Kidney (tissue), 14 donors: ENCODE measurements around the gene ZNF569. TPM values are rescaled to one million over a fixed set of nuclear protein-coding genes. Genes with fewer than 3 reads are reported as not detected.
A peak's percentile ranks its signal among the peaks of the same experiment; 100 is the strongest.

Experiments
- DNase-seq, 5 donors: peaks; one replicate each; pipeline ENCODE4 v3.0.0-alpha.2; 2013 to 2020
- FAIRE-seq: peaks from 2 replicates; lab custom pipeline; 2012; peaks lifted over from hg19 to GRCh38; lab: Jason Lieb, UNC
- H3K27ac ChIP-seq, 2 donors: one replicate each; pipeline ENCODE4 v1.7.0; 2013; ENCODE audit warnings: low read depth in 2 of 2, low read length in 2 of 2, inconsistent platforms in 1 of 2
- H3K27me3 ChIP-seq: one replicate; pipeline ENCODE4 v1.7.1; 2013; ENCODE audit warnings: low read length, inconsistent platforms; ENCODE audit not compliant: control insufficient read depth, insufficient read depth
- H3K36me3 ChIP-seq, 3 donors: one replicate each; pipeline versions ENCODE4 v1.7.0 to v1.7.1; 2013; ENCODE audit warnings: low read length in 3 of 3, control low read depth in 1 of 3, inconsistent platforms in 1 of 3; ENCODE audit not compliant: insufficient read depth in 3 of 3, control insufficient read depth in 2 of 3
- H3K4me1 ChIP-seq, 3 donors: one replicate each; pipeline versions ENCODE4 v1.7.0 to v1.7.1; 2013; ENCODE audit warnings: low read length in 3 of 3, inconsistent platforms in 1 of 3, low read depth in 1 of 3; ENCODE audit not compliant: control insufficient read depth in 2 of 3, insufficient read depth in 2 of 3
- H3K4me3 ChIP-seq, 3 donors: one replicate each; pipeline versions ENCODE4 v1.7.0 to v1.8.1; 2013; ENCODE audit warnings: low read length in 3 of 3, control low read depth in 1 of 3, inconsistent platforms in 1 of 3
- H3K9ac ChIP-seq, 3 donors: one replicate each; pipeline versions ENCODE4 v1.7.0 to v1.7.1; 2013; ENCODE audit warnings: low read length in 3 of 3, control low read depth in 1 of 3, inconsistent platforms in 1 of 3
- H3K9me3 ChIP-seq, 3 donors: one replicate each; pipeline versions ENCODE4 v1.7.0 to v1.7.1; 2013; ENCODE audit warnings: low read length in 3 of 3, control low read depth in 1 of 3, inconsistent platforms in 1 of 3; ENCODE audit not compliant: control insufficient read depth in 2 of 3, insufficient read depth in 1 of 3
- intact Hi-C: fragments of 100-400 bp; cut with DNase I; formaldehyde crosslinking; loops from one replicate; pipeline ENCODE4 v1.11.1; 2022
- polyA plus RNA-seq: library from polyadenylated mRNA; stranded (reverse); fragments of 350-450 nt; fragmentation: Illumina TruSeq; extraction: RNeasy Lipid Tissue Mini Kit (QIAGEN cat#74804); gene quantifications from one replicate; pipeline ENCODE4 v1.2.3, GENCODE V29; 2014; ENCODE audit warnings: low read depth, low replicate concordance; ENCODE audit not compliant: insufficient read depth
- total RNA-seq: library from RNA; stranded (reverse); fragmentation: NEBNext Ultra II Directional; extraction: Animal tissue kit (Norgen Biotek cat#: 25700); gene quantifications from one replicate; pipeline ENCODE4 v1.2.1, GENCODE V29; 2021
- TF ChIP-seq, protein P1 (sequence below): IDR thresholded peaks from 3 replicates; pipeline ENCODE4 v1.5.1; 2012; ENCODE audit warnings: mild to moderate bottlenecking, moderate library complexity, borderline replicate concordance; ENCODE audit not compliant: insufficient read depth; ENCODE audit errors: extremely low read depth
- donor health status: control.
- donor health status: control.
- donor health status: control.
- donor health status: control.
- donor health status: control.
- donor health status: DM: yes; HTN: yes; CAD: no.
- donor health status: Normal renal cell carcinoma (clear cell type).

ZNF569 gene
- total and polyA plus RNA-seq, 2 donors from 2014 or later: 2.7 to 6.9 TPM

DNA sequence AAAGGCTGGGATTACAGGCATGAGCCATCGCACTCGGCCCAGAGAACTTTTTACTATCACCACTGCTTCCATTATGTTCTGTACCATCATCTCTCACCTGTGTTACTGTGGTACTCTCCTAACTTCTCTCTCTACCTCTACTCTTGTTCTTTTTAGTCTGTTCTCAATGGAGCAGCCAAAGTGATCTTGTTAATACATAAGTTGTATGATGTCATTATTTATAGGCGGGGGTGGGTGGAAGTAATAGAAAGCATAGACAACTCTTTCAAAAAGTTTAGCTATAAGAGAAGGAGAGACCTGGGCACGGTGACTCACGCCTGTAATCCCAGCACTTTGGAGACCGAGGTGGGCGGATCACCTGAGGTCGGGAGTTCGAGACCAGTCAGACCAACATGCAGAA is 4.9 kb upstream of the ZNF569 start:
- Histone ChIP-seq H3K9ac (no peak overlapping the region), H3K27me3 (no peaks in the 10 kb centered on the region), H3K4me1 (peaks cover 0 to 11% (median 7%) of the 10 kb centered on the region in 3 donors), H3K4me3 (no peak overlapping the region), H3K9me3 (peaks cover 0 to 9% (median 3%) of the 10 kb centered on the region in 3 donors), H3K27ac (no peak overlapping the region), H3K36me3 (peaks cover 5 to 14% (median 14%) of the 10 kb centered on the region in 3 donors)
- TF ChIP-seq, protein P1, sequence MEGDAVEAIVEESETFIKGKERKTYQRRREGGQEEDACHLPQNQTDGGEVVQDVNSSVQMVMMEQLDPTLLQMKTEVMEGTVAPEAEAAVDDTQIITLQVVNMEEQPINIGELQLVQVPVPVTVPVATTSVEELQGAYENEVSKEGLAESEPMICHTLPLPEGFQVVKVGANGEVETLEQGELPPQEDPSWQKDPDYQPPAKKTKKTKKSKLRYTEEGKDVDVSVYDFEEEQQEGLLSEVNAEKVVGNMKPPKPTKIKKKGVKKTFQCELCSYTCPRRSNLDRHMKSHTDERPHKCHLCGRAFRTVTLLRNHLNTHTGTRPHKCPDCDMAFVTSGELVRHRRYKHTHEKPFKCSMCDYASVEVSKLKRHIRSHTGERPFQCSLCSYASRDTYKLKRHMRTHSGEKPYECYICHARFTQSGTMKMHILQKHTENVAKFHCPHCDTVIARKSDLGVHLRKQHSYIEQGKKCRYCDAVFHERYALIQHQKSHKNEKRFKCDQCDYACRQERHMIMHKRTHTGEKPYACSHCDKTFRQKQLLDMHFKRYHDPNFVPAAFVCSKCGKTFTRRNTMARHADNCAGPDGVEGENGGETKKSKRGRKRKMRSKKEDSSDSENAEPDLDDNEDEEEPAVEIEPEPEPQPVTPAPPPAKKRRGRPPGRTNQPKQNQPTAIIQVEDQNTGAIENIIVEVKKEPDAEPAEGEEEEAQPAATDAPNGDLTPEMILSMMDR: no peak
- intact Hi-C loops: no loop called here
- FAIRE-seq: no peak
- DNase-seq: no peak

DNA sequence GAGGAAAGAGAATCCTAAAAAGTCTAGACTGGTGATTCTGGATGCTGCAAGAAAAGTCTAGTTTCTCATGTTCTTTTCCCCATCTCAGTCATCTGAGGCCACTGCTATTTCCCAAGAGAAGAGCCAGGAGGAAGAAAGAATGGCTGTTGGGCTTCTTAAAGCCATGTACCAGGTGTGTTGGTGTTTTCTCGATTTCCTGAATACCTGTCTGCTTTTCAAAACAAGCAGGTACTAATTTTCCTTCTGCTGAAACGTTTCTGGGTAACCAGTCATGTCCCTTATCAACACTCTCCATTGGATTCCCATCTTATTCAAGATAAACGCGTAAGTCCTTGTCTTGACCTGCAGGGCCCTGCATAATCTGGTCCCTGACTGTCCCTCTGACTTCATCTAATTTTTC is 3.0 kb upstream of the ZNF569 start:
- intact Hi-C loops: no loop called here

DNA sequence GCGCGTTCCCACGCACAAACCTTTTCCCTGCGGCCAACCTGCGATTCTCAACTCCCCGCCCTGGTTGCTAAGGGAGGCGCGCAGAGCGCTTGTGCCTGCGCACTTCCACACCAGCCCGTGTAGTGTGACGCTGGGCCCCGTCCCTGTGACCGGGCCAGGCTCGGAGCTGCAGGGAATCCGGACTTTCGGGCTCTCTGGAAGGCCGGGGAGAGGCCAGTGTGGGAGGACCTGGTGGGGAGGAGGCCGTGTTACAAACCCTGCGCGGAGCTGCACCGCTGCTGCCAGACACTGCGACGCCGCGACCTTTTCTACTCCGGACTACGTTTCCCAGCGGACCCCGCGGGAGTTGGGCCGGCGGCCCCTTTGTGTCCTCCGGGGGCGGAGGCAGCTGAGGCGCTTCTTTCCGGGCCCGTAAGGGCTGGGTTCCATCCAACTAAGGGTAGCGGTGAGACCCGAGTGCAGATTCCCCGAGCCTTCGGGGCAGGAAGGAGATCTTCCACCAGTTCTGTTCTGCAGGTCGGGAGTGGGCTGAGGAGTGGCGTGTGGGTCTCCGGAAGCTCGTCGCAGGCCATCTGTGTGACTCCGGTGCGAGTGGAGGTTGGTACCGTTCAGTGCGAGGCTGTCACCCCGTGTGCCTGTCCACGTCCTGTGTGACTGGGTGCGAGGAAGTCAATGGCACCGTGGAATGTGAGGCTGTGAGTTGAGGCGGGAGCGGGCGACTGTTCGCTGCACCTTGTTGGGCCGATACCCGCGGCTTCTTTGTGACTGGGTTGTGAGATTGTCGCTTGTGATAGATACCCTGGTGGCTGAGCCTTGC is 1.9 kb upstream of the ZNF569 start, which contains the start of gene ZNF570:
Gene ZNF570 (plus strand): TSS at position 396 of the 817 bp plus-strand sequence. CDS start 999 bp downstream, outside the sequence.
- no peaks in the 10 kb centered on the region for H3K27me3 ChIP-seq
- H3K36me3 ChIP-seq: peaks cover 0 to 8% (median 5%) of the 10 kb centered on the region in 3 donors
- H3K27ac ChIP-seq: peak within 1 kb of the TSS; percentile 93 to 95
- FAIRE-seq: no peak
- peak; percentile 93 to 96 (median 96) for DNase-seq
- TF ChIP-seq, protein P1: no peak
- H3K4me1 ChIP-seq: peaks cover 0 to 11% (median 7%) of the 10 kb centered on the region in 3 donors
- peak within 1 kb of the TSS; percentile 77 to 98 (median 97) for H3K4me3 ChIP-seq
- intact Hi-C loops: no loop called here
- H3K9ac ChIP-seq: peak within 1 kb of the TSS; percentile 38 to 99 (median 94)
- no peaks in the 10 kb centered on the region for H3K9me3 ChIP-seq

More for the DNA sequence above, 3.0 kb upstream of the ZNF569 start:
- no peak for FAIRE-seq
- peaks cover 0 to 3% (median 2%) of the 10 kb centered on the region in 3 donors for H3K36me3 ChIP-seq
- peaks cover 0 to 11% (median 7%) of the 10 kb centered on the region in 3 donors for H3K4me1 ChIP-seq
- no peak overlapping the region for H3K27ac ChIP-seq
- DNase-seq: no peak
- no peaks in the 10 kb centered on the region for H3K27me3 ChIP-seq
- no peaks in the 10 kb centered on the region for H3K9me3 ChIP-seq
- H3K4me3 ChIP-seq: peak overlapping the region; percentile 77 to 98 (median 97)
- peak overlapping the region in 1 of 3 donors; percentile 94 for H3K9ac ChIP-seq
- TF ChIP-seq, protein P1: no peak
